HTR-8/SVneo (cell line): ENCODE results near the gene ZNF521.
"Not testable (repeated sequence)": the region's sequence is repeated elsewhere in the genome, so short reads cannot be mapped to it uniquely, and the experiment has no call there.

Experiments used
- DNase-seq: peaks from one replicate; pipeline ENCODE4 v3.0.0; 2011; ENCODE audit warnings: low spot score, mixed read lengths; ENCODE audit not compliant: insufficient read length
- FAIRE-seq: peaks from 2 replicates; lab custom pipeline; 2011; peaks lifted over from hg19 to GRCh38; lab: Jason Lieb, UNC

The ZNF521 gene

GRCh38 chr18:25055076-25055475 lies 296.9 kb downstream of the ZNF521 start:
- no peak for FAIRE-seq
- DNase-seq, result no peak

GRCh38 chr18:25053466-25053865 lies 298.5 kb downstream of the ZNF521 start:
- no peak for DNase-seq
- no peak for FAIRE-seq

- FAIRE-seq (no peak), DNase-seq (no peak)
These were observed 299.4 kb downstream of the ZNF521 start for GRCh38 chr18:25052511-25052921.

GRCh38 chr18:25050605-25051004 lies 301.4 kb downstream of the ZNF521 start:
- no peak for DNase-seq
- no peak for FAIRE-seq

- DNase-seq, result no peak
- no peak for FAIRE-seq
These were observed 304.0 kb downstream of the ZNF521 start for GRCh38 chr18:25047983-25048382.

- FAIRE-seq (no peak), DNase-seq (no peak)
These were observed 304.5 kb downstream of the ZNF521 start for GRCh38 chr18:25047421-25047820.

- DNase-seq, result no peak
- FAIRE-seq, result no peak
These were observed 307.3 kb downstream of the ZNF521 start for GRCh38 chr18:25044694-25045093.

- DNase-seq (no peak), FAIRE-seq (no peak)
These were observed 308.9 kb downstream of the ZNF521 start for GRCh38 chr18:25043104-25043503.

- FAIRE-seq, result no peak
- no peak for DNase-seq
These were observed 309.3 kb downstream of the ZNF521 start for GRCh38 chr18:25042641-25043051.

GRCh38 chr18:25039781-25040180 lies 312.2 kb downstream of the ZNF521 start:
- no peak for FAIRE-seq
- no peak for DNase-seq

GRCh38 chr18:25038261-25038660 lies 313.7 kb downstream of the ZNF521 start:
- FAIRE-seq (no peak), DNase-seq (no peak)

GRCh38 chr18:25033747-25034471 lies 318.1 kb downstream of the ZNF521 start:
- FAIRE-seq (no peak), DNase-seq (no peak)

- not testable (repeated sequence) for DNase-seq, FAIRE-seq
These were observed 318.8 kb downstream of the ZNF521 start for GRCh38 chr18:25033175-25033574.

- FAIRE-seq, result no peak
- DNase-seq, result no peak
These were observed 322.2 kb downstream of the ZNF521 start for GRCh38 chr18:25029802-25030201.

- DNase-seq, result no peak
- FAIRE-seq, result no peak
These were observed 332.0 kb downstream of the ZNF521 start for GRCh38 chr18:25019931-25020330.

GRCh38 chr18:25019086-25019860 lies 332.7 kb downstream of the ZNF521 start:
- FAIRE-seq (no peak), DNase-seq (no peak)

GRCh38 chr18:25016666-25017065 lies 335.3 kb downstream of the ZNF521 start:
- FAIRE-seq, result no peak
- DNase-seq, result no peak

- DNase-seq (no peak), FAIRE-seq (no peak)
These were observed 335.8 kb downstream of the ZNF521 start for GRCh38 chr18:25016181-25016580.
